ENCODE results near the gene FNDC3A. TPM values are rescaled to one million over a fixed set of nuclear protein-coding genes. Genes with fewer than 3 reads are reported as not detected.

The FNDC3A gene, protein sequence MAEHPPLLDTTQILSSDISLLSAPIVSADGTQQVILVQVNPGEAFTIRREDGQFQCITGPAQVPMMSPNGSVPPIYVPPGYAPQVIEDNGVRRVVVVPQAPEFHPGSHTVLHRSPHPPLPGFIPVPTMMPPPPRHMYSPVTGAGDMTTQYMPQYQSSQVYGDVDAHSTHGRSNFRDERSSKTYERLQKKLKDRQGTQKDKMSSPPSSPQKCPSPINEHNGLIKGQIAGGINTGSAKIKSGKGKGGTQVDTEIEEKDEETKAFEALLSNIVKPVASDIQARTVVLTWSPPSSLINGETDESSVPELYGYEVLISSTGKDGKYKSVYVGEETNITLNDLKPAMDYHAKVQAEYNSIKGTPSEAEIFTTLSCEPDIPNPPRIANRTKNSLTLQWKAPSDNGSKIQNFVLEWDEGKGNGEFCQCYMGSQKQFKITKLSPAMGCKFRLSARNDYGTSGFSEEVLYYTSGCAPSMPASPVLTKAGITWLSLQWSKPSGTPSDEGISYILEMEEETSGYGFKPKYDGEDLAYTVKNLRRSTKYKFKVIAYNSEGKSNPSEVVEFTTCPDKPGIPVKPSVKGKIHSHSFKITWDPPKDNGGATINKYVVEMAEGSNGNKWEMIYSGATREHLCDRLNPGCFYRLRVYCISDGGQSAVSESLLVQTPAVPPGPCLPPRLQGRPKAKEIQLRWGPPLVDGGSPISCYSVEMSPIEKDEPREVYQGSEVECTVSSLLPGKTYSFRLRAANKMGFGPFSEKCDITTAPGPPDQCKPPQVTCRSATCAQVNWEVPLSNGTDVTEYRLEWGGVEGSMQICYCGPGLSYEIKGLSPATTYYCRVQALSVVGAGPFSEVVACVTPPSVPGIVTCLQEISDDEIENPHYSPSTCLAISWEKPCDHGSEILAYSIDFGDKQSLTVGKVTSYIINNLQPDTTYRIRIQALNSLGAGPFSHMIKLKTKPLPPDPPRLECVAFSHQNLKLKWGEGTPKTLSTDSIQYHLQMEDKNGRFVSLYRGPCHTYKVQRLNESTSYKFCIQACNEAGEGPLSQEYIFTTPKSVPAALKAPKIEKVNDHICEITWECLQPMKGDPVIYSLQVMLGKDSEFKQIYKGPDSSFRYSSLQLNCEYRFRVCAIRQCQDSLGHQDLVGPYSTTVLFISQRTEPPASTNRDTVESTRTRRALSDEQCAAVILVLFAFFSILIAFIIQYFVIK
- 36.4 and 48.6 TPM in 2 replicates for total RNA-seq (2014; rRNA removed; shearing (Covaris generic))

DNA sequence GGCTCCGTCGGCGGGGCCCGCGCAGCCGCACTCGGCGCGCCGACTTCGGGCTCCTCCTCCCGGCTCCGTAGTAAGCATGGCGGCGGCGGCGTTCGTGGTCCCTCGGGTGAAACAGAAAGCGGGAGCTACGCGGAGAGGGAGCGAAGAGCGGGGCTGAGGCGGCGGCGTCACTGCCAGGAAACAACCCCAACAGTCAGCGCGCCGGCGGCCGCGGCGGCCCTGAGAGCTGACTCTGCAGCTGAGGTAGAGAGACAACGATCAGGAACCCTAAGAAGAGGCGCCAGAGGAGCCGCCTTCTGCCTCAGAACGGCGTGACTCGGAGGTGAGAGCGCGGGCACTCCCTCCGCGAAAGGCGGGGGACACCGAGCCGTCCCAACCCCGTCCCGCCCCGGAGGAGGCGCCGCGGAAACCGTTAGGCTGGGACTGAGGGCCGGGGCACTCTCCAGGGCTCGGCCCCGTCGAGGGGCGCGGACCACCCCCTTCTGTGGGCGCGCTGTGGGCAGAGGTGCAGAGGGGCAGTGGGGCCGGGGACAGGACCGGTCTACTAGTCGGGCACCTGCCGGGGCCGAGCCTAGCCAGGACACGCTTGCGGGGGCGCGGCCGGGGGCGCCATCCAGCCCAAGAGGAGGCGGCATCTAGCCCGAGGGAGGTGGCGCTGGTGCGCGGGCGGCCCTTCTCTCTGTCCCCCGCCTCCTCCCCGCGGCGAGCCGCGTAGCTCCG, at the start of gene FNDC3A:
Gene FNDC3A (plus strand): TSS at position 57 of the 720 bp plus-strand sequence. CDS start 30,279 bp downstream, outside the sequence.
- DNase-seq (ENCODE audit: low read depth): peak; percentile 82

DNA sequence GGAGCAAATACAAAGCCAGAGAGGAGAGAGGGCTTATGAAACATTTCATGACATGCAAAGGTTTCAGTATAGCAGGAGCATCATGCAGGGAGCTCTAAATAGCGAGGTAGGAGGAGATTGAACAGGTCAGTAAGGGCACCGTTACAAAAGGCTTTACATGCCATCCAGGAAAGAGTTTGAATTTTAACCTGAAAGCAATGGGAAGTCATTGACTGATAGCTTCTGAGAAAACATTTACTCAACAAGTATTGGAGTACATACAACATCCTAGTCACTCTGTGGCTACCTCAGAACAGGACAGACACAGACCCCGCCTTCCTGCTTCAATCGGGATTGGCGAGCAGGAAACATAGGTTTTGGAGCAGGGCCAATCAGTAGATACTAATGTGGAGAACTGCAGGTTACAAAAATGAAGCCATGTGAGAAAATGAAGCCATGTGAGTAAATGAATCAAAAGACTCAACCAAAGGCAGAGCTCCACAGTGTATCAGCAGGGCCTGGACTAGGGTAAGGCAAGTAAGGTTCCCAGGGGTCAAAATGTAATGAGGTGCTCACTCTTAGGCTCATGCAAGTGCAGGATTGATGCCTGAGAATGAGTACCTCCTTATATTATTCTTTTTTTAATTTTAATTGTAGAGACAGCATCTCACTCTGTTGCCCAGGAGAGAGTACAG, 46.8 kb upstream of the FNDC3A start:
- no peak for DNase-seq (ENCODE audit: low read depth)

DNA sequence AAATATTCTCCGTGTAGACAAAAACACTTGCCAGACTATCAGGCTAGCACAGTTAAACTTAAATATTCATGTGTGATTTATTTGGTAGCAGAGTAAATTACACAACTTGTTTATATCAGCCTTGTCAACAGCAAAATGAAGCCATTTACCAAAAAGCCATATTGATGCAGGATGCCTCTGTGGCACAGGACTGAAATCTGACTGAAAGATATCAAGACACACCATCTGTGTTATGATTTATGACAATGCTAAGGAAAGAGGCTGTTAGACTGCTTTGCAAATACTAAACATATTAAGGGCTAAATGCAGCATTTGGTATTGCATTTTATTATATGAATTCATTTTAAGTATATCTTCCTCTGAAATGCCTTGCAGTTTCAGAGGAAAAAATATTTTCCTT, 44.8 kb upstream of the FNDC3A start:
- no peak for DNase-seq (ENCODE audit: low read depth)

DNA sequence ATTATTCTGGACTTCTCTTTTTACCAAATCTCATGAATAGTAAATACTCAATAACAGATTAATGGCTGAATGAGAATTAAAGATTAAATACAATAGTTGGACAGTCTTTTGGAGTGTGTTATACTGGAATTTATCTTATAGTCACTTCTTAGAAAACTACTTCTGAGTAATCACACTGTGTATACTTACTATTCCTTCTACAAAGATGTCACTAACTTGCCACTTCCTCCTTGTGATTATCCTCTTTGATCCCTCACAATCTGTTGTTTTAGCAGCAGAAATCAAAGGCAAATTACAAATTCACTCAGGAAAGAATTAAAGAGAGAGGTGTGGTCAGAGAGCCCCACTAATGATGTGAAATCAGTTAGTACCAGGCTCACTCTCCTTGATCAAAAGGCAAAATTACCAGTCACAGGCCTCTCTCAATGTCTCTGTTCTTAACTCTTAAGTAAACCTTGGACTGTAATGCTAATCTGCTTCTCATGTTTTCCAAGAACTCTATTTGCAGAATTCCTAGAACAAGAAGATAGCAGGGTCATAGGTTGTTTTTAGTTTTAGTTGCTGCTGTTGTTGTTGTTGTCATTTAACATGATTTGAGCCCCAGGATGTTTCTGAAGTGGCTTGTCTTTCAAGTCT, 37.3 kb upstream of the FNDC3A start:
- DNase-seq (ENCODE audit: low read depth): no peak

DNA sequence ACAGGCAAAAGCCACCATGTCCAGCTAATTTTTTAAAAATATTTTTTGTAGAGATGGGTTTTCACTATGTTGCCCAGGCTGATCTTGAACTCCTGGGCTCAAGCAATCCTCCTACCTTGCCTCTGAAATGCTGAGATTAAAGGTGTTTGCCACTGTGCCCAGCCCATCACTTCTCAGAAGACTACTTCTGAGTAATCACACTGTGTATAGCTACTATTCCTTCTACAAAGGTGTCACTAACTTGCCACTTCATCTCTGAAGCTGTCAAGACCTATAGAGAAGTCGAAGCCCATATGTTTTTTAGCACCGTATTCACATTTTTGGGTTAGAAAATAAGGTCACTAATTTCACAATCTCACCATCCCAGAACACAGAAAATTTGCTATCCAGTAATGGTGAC, 36.0 kb upstream of the FNDC3A start:
- no peak for DNase-seq (ENCODE audit: low read depth)

DNA sequence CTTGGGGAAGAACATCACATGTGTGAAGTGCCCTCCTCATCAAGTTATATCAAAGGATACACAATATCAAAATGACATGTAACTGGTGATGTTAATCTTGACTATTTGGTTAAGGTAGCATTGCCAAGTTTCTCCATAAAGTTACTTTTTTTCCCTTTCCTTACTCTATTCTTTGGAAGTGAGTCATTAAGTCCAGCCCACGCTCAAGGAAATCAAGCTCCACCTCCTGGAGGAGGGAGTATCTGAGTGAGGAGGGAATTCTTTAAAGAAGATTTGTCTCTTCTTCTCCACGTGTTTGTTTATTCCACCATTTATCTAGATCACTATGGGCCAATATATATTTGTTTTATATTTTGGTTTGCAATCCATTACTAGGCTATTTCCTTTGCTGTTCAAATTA, 33.6 kb upstream of the FNDC3A start:
- peak; percentile 53 for DNase-seq (ENCODE audit: low read depth)

DNA sequence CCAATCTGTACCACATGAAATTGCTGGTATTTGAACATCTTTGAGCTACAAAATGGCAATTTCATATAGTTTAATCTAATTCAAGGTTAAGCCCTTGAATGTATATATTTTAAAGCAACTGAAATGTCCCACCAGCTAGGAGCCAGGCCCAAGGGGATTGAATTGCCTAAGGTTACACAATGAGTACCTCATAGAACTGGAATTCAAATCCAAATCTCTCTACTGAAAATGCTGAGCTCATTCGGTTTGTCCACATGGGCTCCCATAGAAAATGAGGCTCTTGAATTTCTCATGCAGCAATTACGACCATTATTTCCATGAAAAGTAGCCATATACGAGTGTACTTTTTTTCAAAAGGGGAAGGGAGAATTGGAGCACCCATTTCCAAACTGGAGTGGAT, 31.5 kb upstream of the FNDC3A start:
- DNase-seq (ENCODE audit: low read depth): no peak

DNA sequence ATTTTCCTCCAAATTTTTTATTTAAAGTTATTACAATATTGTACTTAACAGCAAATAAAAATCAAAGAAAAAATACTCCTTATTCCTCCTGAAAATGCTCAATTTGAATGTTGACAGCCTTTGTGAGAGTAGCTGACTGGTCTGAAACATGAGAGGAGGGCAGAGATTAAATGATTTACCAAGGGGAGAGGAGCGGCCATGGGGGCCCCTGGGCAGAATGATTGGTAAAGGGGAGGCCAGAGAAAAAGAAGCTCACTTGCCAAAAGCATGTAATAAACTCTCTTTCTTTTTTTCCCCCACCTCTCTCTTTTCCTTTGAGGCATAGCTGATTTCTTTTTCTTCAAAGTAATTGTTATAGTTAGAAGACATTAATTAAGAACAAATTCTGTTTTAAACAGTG, 30.1 kb upstream of the FNDC3A start:
- DNase-seq (ENCODE audit: low read depth): no peak

DNA sequence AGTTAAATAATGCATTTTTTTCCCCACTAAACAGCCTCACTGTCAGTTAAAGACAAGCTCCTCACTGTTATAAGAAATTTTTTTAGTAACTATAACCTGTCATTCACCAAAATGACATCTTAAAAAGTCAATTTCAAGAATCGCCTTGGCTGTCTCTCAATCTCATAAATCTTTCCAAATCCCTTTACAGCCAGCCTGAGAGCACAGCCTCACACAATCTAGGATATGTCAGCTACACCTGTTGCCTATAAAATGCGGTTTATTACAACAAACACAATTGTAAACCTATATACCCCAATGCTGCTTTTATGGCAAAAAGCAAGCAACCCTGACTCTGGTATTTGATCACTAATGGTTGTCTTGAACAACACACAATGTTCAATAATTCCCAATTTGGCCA, 29.5 kb upstream of the FNDC3A start:
- DNase-seq (ENCODE audit: low read depth): no peak

DNA sequence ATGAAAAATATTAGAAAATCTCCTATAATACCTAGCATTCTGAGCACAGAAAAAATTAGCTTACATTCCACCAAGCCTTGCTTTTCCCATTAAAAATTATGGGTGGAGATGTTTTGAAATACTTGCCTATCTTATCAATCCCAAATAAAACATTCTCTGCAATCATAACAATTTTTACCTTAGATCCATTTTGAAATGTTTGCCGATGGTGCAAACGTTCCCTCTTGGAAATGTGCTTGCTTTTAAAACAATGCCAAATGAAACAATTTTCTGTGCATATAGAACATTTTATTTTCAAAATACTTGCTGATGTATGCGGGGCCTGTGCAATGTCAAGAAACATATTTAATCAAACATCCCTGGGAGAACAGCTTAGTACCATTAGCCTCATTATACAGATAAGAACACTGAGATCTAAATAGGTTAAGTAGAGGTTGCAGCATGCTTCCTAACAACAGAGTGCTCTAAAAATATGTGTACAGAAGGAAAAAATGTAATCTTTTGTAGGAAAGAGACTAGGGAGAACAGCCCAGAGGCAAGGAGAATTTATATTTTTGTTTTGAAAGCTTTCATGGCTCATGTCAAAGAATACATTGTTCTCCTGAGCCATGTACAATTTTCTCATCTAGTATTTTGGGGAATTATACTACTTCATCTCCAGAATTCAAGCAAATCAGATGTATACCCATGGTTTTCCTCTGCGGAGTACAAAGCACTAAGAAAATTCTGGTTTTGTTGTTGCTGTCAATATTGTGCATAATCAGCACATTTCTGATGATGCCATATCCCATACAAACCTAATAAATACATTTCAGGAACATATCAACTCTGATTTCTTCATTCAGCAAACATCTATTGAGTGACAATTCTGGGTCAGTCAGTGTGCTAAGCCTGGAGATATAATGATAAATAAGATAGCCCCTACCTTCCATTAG, 25.9 kb upstream of the FNDC3A start:
- no peak for DNase-seq (ENCODE audit: low read depth)

DNA sequence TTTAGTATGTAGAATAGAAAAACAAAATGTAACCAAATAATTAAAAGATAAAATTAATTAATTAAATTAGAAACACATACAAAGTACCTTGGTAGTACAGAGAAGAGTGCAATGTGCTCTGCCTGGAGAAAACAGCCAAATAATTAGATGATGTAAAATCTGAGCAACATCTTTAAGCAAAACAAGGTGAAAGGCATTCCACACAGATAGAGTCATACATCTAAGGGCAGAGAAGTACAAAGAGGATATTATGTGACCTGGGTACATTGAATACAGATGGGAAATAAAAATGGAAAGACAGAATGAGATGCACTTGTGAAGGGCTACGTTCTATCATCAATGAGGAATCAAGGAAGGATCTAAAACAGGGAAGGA, 25.2 kb upstream of the FNDC3A start:
- peak; percentile 18 for DNase-seq (ENCODE audit: low read depth)

DNA sequence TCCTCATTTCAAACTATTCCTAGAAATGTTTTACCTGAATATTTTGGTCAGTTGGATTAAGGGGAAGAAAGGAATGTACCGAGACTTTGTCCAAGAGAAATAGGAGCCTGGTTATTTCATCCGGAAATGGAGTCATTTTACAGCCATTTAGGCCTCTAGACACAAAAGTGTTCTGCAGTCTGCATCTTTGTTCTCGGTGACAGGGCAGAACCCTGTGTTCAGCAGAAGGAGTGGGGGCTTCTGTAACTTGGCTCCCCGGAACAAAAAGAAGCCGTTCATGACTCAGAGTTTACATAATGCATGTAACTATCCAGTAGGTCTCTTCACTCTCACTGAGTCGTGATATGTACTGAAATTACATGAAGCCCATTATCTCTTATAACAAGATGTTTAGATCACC, 21.6 kb upstream of the FNDC3A start:
- peak; percentile 43 for DNase-seq (ENCODE audit: low read depth)

DNA sequence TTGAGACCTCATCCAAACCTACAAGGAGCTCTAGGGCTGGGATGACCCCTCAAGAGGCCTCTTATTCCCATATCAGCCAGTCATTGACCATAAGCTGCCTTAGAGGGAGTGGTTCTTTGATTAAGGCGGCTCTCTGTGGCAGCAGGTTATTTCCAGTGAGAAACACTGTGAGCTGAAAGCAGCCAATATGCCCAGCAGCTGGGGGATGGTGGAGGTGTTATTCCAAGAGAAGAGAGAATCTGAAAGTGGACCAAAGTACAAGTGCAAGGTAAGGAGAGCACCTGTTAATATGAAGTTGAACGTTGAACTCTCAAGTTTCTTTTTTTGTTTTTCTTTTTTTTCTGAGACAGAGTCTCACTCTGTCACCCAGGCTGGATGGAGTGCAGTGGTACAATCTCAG, 20.2 kb upstream of the FNDC3A start:
- DNase-seq (ENCODE audit: low read depth): no peak

DNA sequence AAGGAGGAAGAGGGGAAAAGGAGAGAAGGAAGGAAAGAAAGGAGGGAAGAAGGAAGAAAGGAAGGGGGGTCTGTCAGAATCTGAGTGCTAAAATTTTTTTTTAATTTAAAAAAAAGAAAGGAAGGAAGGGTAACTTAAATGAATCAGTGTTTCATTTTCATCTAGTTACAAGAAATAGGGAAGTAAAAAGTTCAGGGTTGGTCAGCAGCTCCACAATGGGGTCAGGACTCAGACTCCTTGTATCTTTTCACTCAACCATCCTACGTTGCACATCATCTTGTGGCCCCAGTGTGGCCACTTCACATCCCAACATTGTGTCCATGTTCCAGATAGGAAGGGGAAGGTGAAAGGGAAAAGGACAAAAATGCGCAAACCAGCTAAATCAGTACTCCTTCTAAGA, 14.3 kb upstream of the FNDC3A start:
- no peak for DNase-seq (ENCODE audit: low read depth)

DNA sequence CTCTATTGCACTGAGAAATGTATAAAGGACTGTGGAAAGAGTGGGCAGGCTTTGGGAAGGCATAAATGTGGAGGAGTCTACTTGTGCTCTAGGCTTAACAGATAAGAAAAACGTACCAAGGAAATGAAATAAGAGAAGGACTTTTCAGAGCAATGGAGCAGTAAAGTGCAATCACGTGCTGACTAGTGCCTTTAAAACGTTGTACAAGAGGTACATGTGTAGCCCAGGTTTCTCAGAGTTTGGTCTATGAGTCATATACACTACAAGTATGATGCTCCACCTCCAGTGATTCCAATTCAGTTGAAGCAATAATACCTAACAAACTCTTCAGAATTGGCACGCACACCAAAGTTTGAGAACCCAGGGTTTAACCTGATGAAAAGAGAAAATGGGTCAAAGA, 13.4 kb upstream of the FNDC3A start:
- peak; percentile 35 for DNase-seq (ENCODE audit: low read depth)

DNA sequence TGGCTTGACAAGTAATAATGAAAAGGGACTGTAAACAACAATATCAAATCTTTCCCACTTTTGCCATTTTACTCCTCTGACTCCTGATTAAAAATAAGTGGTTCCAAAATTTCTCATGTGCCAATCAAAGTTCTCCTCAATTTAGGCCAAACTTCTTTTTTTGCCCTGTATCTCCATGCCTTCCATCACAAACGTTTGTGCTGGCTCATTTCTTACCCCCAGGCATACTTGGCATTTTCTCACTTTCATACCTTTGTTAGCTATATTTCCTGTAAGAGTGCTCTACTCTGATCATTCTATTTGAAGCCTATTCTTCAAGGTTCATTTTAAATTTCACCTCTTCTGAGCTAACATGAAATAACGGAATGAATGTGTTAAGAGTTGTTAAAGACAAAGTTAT, 10.0 kb upstream of the FNDC3A start:
- DNase-seq (ENCODE audit: low read depth): no peak

DNA sequence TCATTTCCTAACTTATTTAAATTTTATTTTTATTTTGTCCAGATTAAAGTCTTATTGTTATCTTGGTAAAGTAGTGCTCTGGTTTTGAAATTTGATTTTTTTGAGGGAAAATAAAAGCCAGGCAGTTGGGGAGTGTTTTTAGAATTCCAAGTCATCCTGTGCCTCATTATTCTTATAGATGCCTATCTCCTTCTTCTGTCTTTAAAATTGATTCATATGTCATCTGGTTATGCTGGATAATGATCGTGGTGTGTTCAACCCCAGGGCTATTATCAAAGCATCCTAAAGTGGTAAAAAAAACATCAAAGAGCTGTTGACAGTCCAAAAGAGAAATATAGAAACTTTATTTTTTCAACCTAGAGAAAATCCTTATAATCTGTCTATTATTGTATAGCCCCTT, 6.0 kb upstream of the FNDC3A start:
- DNase-seq (ENCODE audit: low read depth): no peak

DNA sequence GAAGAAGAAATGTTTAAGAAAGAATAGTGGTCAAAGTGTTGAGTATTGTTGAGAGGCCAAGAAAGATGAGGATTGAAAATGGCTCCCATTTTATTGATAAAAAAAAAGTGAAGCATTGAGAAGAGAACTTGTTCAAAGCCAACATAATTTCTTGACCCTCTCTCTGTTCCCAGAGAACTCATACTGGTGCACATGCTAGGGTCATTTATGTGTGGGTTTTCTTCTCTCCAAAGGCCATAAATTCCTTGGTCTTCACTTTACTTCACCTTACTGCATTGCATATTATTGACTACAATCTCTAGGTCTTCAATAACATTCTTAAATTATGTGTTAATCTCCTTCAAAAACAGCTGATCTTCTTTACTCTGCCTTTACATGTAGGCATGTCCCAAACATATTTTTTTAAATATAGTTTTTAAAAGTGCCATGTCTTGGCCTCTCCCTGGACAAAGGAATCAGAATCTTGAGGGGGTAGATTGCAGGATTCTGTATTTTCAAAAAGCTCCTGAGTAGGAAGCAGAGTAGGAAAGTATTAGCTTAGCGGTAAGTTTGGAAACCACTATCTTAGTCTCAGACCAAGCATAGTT, 1.8 kb upstream of the FNDC3A start:
- DNase-seq (ENCODE audit: low read depth): no peak

All from M059J (cell line).